Neutrophil (primary cell): ENCODE results near the gene SLC12A8.

Source experiments
- H3K27ac ChIP-seq: fragments of 200-600 bp; sonication (generic); 2 replicates; pipeline ENCODE4 v1.5.1; 2016; ENCODE audit warnings: mild to moderate bottlenecking, moderate library complexity
- H3K27me3 ChIP-seq: fragments of 200-600 bp; sonication (generic); 2 replicates; pipeline ENCODE4 v1.6.0; 2016; ENCODE audit warnings: mild to moderate bottlenecking
- H3K36me3 ChIP-seq: fragments of 200-600 bp; sonication (generic); 2 replicates; pipeline ENCODE4 v1.5.1; 2017
- H3K4me1 ChIP-seq, 2 experiments: fragments of 200-600 bp in 1 of 2; sonication (generic) in 1 of 2; 1 replicate in 1 of 2; 2 replicates in 1 of 2; pipeline versions ENCODE4 v1.5.1 to v1.6.1; 2013 to 2016; ENCODE audit warnings: low read depth in 1 of 2, low read length in 1 of 2, mild to moderate bottlenecking in 1 of 2, moderate library complexity in 1 of 2; ENCODE audit not compliant: control insufficient read depth in 1 of 2, insufficient read depth in 1 of 2
- H3K4me3 ChIP-seq, 2 experiments: fragments of 200-600 bp in 1 of 2; sonication (generic) in 1 of 2; 1 replicate in 1 of 2; 2 replicates in 1 of 2; pipeline ENCODE4 v1.5.1; 2013 to 2016; ENCODE audit warnings: low read depth in 1 of 2, low read length in 1 of 2, mild to moderate bottlenecking in 1 of 2, moderate library complexity in 1 of 2
- H3K9me3 ChIP-seq: fragments of 200-600 bp; sonication (generic); 2 replicates; pipeline ENCODE4 v1.5.1; 2016
- TF ChIP-seq, protein P1 (sequence below): fragments of 200-600 bp; sonication (generic); IDR thresholded peaks from 2 replicates; pipeline ENCODE4 v1.5.1; 2016; ENCODE audit warnings: antibody characterized with exemption

Gene SLC12A8

DNA sequence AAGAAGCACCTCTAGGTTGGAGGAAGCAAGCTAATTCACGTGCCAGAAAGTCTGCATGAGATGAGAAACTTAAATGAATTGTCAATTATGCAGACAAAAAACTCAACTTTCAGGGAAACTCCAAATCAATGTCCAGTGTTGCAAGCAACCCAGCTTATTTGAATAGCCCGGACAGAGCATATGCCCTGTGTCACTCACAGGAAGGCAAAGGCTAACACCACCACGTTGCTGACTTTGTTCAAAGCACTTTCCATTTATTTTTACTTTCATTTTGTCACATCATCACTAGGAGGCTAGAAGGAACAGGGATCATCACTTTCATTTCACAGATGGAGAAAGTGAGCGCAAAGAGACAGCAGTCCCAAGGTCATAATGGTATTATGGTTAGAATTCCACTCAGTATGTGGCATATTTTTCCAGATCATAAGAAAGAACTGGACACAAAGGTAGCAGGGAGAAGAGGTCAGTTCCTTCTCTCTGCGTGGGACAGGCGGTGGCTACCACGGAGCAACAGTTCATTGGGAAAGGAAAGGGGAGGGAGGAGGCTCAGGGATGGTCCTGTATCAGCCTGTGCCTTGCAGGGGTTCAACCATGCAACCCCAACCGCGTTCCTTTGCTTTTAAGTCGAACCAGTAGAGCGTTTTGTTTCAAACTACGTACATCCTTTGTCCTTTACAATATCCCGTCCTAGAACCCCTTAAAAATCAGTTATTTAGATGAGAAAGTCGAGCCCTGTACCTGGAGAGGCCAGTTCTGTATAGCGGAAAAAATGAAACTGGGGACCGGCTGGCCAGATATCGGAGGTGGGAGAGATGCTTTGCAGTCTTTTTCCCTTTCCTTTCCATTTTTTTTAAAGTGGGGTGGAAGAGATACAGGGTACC is 157.9 kb downstream of the SLC12A8 start:
- no peak overlapping the region for H3K27ac ChIP-seq
- peaks cover 17 to 20% of the 10 kb centered on the region in 2 experiments for H3K4me1 ChIP-seq
- H3K4me3 ChIP-seq, result peak overlapping the region; percentile 48 to 52
- peaks cover 96% of the 10 kb centered on the region for H3K27me3 ChIP-seq
- H3K9me3 ChIP-seq, result no peaks in the 10 kb centered on the region
- no peaks in the 10 kb centered on the region for H3K36me3 ChIP-seq
- TF ChIP-seq, protein P1, sequence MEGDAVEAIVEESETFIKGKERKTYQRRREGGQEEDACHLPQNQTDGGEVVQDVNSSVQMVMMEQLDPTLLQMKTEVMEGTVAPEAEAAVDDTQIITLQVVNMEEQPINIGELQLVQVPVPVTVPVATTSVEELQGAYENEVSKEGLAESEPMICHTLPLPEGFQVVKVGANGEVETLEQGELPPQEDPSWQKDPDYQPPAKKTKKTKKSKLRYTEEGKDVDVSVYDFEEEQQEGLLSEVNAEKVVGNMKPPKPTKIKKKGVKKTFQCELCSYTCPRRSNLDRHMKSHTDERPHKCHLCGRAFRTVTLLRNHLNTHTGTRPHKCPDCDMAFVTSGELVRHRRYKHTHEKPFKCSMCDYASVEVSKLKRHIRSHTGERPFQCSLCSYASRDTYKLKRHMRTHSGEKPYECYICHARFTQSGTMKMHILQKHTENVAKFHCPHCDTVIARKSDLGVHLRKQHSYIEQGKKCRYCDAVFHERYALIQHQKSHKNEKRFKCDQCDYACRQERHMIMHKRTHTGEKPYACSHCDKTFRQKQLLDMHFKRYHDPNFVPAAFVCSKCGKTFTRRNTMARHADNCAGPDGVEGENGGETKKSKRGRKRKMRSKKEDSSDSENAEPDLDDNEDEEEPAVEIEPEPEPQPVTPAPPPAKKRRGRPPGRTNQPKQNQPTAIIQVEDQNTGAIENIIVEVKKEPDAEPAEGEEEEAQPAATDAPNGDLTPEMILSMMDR, result no peak

DNA sequence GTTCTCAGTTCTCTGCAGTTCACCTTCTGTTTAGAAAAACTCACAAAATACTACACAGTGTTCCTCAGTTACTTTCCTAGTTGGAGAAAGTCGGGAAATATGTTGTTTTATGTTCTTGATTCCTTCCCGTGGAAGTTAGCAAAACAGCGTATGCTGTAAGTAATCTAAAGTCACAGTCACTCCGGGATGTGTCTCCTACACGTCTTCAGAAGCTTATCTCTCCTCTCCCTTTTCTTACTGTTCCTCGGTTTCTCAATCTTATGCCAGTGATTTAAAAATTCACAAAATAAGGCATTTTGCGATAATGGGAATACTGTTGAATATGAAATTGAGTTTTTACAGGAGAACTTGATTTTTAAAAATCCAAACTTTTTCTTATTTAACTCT is 158.5 kb downstream of the SLC12A8 start:
- Histone ChIP-seq H3K36me3 (no peaks in the 10 kb centered on the region), H3K9me3 (no peaks in the 10 kb centered on the region), H3K27ac (no peak overlapping the region), H3K4me1 (peaks cover 17 to 20% of the 10 kb centered on the region in 2 experiments), H3K27me3 (peaks cover 95% of the 10 kb centered on the region), H3K4me3 (no peak overlapping the region)
- TF ChIP-seq, protein P1, result no peak

DNA sequence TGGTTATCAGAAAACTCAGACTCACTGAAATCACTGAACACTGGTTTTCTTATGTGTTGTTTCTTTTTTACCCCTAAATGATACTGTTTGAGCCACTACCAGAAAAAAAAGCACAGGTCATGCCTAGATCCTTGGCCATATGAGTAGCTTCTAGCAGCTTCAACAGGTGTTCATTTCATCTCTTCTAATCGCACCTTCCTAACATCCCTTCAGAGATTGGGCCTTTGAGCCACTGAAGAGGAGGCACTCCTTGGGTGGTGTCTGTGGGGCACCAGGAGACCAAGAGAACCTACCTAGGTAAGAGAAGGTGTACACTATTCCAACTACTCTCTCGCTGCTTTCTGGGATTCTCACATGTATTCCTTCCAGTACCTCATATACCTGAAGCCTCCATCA is 159.2 kb downstream of the SLC12A8 start:
- no peak overlapping the region for H3K27ac ChIP-seq
- TF ChIP-seq, protein P1, result no peak
- peaks cover 17 to 20% of the 10 kb centered on the region in 2 experiments for H3K4me1 ChIP-seq

DNA sequence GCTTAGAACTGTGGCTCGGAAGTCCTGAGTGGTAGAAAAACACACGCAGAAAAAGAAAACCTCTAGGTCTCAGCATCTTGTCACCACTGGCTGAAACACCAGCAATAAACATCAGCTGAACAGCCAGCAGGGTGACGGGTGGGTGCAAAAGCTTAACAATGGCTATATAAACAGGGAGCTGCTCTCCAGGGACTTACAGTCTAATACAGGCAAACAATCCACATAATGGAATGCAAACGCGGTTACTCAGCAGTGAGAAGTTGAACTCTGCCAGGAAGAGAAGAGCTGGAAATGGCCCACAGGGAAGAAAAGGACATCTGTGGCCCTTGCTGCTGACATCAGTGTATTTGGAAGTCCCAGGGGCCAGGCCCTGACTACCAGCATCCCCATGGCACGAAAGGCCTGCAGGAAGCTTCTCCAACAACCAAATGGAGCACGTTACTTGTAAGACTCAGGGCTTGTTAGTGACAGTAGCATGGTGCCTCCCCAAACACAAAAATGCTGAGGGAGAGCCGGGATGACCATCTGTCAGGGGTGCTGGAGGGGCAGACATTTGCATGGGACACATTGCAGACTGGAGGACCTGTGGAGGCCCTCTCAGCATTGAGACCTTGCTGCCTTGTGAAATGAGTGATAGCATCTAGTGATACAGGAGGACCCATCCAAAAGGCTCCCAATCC is 159.8 kb downstream of the SLC12A8 start:
- TF ChIP-seq, protein P1, result no peak
- H3K27me3 ChIP-seq, result peaks cover 84% of the 10 kb centered on the region
- no peaks in the 10 kb centered on the region for H3K36me3 ChIP-seq
- H3K4me3 ChIP-seq, result no peak overlapping the region
- no peak overlapping the region for H3K27ac ChIP-seq
- H3K4me1 ChIP-seq, result peaks cover 17 to 20% of the 10 kb centered on the region in 2 experiments
- no peaks in the 10 kb centered on the region for H3K9me3 ChIP-seq

More for the DNA sequence above, 159.2 kb downstream of the SLC12A8 start:
- no peak overlapping the region for H3K4me3 ChIP-seq
- no peaks in the 10 kb centered on the region for H3K36me3 ChIP-seq
- H3K27me3 ChIP-seq, result peaks cover 89% of the 10 kb centered on the region
- no peaks in the 10 kb centered on the region for H3K9me3 ChIP-seq

DNA sequence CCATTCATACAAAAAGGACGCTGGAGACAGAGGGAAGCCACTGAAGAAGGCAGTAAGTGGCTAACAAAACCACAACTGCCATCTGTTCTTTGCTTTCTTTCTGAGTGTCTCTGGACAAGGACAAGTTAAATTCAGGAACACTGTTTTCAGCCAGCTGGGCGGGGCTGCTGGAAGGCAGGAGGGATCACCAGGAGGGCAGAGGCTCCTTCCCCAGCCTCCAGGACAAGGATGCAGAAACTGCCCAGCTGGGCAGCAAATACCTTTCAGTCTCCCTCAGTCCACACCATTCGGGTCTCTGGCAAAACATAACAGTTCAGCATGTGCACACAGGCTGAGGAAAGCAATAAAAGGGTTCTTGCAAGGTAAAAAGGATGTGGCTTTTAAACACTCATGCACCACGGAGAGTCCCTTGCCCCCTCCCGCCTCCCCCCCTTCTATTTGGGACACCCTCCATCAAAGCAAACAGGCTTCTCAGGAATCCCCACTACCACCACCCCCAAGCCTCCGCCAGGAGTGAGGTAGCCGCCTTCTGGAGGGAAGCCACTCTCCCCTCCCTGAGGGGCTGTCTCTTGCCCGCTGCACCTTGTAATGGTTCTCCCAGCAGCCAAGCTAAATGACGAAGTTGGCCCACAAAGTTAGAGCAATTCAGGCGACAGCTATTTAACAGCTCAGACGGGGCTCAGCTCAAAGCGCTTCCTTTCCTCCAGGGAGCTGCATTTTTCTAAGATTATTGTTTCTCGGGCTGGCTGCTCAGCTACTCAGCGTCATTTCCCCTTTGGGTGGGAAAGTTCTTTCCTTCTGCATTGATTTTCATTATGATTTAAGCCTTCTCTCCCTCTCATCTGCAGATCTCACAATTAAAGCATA is 160.6 kb downstream of the SLC12A8 start:
- H3K4me3 ChIP-seq, result no peak overlapping the region
- H3K4me1 ChIP-seq, result peaks cover 17 to 20% of the 10 kb centered on the region in 2 experiments
- TF ChIP-seq, protein P1, result no peak
- H3K9me3 ChIP-seq, result no peaks in the 10 kb centered on the region
- no peak overlapping the region for H3K27ac ChIP-seq
- no peaks in the 10 kb centered on the region for H3K36me3 ChIP-seq
- peaks cover 76% of the 10 kb centered on the region for H3K27me3 ChIP-seq
